HG03139 (cell line): Measurements from ENCODE around the gene PGBD4.
"Not testable (repeated sequence)": the region's sequence is repeated elsewhere in the genome, so short reads cannot be mapped to it uniquely, and the experiment has no call there.

Source experiments
- ATAC-seq: cut with Tn5 transposase; IDR thresholded peaks from one replicate; pipeline ENCODE4 v1.9.1; 2021; ENCODE audit not compliant: unreplicated experiment

PGBD4 gene

GRCh38 chr15:34111488-34111887 is 9.6 kb downstream of the PGBD4 start:
- no peak for ATAC-seq

GRCh38 chr15:34114215-34114614 is 12.3 kb downstream of the PGBD4 start:
- no peak for ATAC-seq

GRCh38 chr15:34114739-34115138 is 12.9 kb downstream of the PGBD4 start:
- ATAC-seq = no peak

- ATAC-seq = no peak
These were observed 14.7 kb downstream of the PGBD4 start for GRCh38 chr15:34116620-34117019.

- ATAC-seq = no peak
These were observed 17.4 kb downstream of the PGBD4 start for GRCh38 chr15:34119291-34119690.

- not testable (repeated sequence) for ATAC-seq
These were observed 18.5 kb downstream of the PGBD4 start for GRCh38 chr15:34120420-34120819.

- ATAC-seq = not testable (repeated sequence)
These were observed 19.9 kb downstream of the PGBD4 start for GRCh38 chr15:34121786-34122185.

- ATAC-seq = no peak
These were observed 20.9 kb downstream of the PGBD4 start for GRCh38 chr15:34122771-34123183.

GRCh38 chr15:34124651-34125050 is 22.8 kb downstream of the PGBD4 start:
- no peak for ATAC-seq

GRCh38 chr15:34125945-34126344 is 24.1 kb downstream of the PGBD4 start:
- ATAC-seq = no peak

- no peak for ATAC-seq
These were observed 24.6 kb downstream of the PGBD4 start for GRCh38 chr15:34126522-34126921.

GRCh38 chr15:34128898-34129297 is 27.0 kb downstream of the PGBD4 start:
- no peak for ATAC-seq

GRCh38 chr15:34132881-34133280 is 31.0 kb downstream of the PGBD4 start:
- no peak for ATAC-seq

GRCh38 chr15:34133511-34133910 is 31.6 kb downstream of the PGBD4 start:
- no peak for ATAC-seq

GRCh38 chr15:34147371-34148140 is 45.7 kb downstream of the PGBD4 start:
- no peak for ATAC-seq

GRCh38 chr15:34154725-34155204 is 52.9 kb downstream of the PGBD4 start:
- no peak for ATAC-seq

- no peak for ATAC-seq
These were observed 54.0 kb downstream of the PGBD4 start for GRCh38 chr15:34155859-34156258.
